Activated CD8-positive, alpha-beta memory T cell treated with anti-CD3 and anti-CD28 coated beads, Interleukin-2, amount 50 U/mL, for 48 hours (primary cell): ENCODE measurements around the gene LZTR1.
"Not testable (repeated sequence)": the region's sequence is repeated elsewhere in the genome, so short reads cannot be mapped to it uniquely, and the experiment has no call there.

ENCODE experiments used
- DNase-seq: peaks from one replicate; pipeline ENCODE4 v3.0.0-alpha.2; 2020

Gene LZTR1

DNA sequence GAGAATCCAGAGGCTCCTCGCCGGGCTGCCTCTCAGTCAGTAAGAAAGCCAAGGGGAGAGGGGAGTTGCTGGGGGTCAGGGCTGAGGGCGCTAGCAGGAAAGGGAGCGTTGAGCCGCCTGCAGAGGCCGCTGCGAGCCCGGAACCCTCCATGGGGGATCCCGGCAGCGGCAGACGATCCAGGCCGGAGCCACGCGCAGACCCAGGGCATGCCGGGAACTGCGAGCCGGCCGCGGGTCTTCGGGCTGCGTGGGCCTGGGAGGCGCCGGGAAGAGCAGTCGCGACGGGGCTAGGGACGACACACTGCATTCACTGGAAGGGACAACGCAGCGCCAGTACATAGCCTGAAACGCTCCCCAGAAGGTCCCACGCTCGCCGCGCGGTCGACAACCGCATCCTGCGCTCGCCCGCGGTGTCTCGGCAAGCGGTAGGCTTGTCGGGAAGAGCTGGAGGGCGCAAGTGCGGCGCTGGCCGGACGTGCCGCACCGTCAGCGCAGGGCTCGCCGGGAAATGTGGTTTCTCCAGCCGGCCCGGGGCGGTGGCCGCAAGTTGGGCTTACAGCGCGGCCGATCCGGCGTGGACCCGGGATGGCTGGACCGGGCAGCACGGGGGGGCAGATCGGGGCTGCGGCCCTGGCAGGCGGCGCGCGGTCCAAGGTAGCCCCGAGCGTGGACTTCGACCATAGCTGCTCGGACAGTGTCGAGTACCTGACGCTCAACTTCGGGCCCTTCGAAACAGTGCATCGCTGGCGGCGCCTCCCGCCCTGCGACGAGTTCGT lies at the start of gene LZTR1:
TSS of gene LZTR1 (plus strand) at position 511 of the 776 bp plus-strand sequence. CDS start at position 586, 75 bp downstream.
- peak; percentile 88 for DNase-seq

DNA sequence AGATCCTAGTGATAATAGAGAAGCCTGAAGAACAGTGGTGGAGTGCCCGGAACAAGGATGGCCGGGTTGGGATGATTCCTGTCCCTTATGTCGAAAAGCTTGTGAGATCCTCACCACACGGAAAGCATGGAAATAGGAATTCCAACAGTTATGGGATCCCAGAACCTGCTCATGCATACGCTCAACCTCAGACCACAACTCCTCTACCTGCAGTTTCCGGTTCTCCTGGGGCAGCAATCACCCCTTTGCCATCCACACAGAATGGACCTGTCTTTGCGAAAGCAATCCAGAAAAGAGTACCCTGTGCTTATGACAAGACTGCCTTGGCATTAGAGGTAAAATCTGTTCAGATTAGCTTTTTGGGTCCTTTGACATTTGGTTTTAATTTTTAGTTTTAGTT lies 48.2 kb upstream of the LZTR1 start:
- no peak for DNase-seq

DNA sequence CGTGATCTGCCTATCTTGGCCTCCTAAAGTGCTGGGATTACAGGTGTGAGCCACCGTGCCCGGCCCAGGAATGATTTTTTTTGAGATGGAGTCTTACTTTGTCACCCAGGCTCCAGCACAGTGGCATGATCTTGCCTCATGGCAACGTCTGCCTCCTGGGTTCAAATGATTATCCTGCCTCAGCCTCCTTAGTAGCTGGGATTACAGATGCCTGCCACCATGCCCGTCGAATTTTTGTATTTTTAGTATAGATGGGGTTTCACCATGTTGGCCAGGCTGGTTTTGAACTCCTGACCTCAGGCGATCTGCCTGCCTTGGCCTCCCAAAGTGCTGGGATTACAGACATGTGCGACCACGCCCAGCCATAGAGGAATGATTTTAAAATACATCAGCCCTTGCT lies 47.0 kb upstream of the LZTR1 start:
- DNase-seq = not testable (repeated sequence)

DNA sequence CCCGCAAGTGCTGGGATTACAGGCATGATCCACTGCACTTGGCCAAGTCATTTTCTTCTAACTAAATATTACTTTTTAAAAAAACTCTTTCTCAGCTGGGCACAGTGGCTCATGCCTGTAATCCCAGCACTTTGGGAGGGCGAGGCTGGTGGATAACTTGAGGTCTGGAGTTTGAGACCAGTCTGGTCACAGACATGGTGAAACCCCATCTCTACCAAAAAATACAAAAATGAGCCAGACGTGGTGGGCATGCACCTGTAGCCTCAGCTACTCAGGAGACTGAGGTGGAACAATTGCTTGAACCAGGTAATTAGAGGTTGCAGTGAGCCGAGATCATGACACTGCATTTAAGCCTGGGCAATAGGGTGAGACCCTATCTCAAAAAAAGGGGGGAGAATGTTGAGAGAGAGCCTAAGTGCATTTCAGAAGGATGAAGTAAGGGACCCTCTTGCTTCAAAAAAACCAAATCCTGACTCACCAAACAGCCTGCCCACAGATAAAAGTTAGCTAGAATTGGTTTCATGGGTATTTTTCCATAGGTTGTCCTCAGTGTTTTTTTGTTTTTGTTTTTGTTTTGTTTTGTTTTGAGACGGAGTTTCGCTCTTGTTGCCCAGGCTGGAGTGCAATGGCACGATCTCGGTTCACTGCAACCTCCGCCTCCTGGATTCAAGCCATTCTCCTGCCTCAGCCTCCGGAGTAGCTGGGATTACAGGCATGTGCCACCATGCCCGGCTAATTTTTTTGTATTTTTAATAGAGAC lies 46.1 kb upstream of the LZTR1 start:
- DNase-seq = not testable (repeated sequence)

DNA sequence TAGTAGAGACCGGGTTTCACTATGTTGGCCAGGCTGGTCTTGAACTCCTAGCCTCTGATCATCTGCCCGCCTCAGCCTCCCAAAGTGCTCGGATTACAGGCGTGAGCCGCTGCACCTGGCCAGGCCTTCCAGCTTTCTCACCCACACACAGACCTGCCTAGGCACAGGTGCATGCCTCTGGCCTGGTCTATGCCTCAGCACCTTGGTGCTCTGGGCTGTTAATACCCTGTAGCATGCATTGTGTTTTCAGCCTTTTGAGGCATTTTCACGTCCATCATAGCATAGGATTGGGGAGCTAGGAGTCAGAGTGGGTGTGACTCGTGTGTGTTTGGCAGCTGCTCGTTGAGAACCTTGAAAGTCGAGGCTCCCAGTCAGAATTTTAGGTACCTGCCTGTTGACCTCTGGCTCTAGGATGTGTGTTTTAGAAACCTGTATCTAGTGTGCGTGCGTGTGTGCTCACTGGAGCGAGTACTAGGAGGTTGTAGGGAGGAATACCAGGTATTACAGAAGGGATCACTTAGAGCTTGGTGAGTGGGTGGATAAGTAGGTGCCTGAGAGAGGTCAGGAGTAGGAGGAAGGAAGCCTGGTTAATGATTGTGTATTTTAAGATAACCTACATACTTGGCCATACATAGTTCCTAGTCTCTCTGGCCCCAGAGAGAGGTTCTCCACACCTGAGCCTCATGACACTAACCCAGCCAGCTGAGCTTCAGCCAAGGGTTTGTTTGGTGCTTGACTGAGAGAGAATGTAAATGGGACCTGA lies 44.9 kb upstream of the LZTR1 start:
- DNase-seq = no peak

DNA sequence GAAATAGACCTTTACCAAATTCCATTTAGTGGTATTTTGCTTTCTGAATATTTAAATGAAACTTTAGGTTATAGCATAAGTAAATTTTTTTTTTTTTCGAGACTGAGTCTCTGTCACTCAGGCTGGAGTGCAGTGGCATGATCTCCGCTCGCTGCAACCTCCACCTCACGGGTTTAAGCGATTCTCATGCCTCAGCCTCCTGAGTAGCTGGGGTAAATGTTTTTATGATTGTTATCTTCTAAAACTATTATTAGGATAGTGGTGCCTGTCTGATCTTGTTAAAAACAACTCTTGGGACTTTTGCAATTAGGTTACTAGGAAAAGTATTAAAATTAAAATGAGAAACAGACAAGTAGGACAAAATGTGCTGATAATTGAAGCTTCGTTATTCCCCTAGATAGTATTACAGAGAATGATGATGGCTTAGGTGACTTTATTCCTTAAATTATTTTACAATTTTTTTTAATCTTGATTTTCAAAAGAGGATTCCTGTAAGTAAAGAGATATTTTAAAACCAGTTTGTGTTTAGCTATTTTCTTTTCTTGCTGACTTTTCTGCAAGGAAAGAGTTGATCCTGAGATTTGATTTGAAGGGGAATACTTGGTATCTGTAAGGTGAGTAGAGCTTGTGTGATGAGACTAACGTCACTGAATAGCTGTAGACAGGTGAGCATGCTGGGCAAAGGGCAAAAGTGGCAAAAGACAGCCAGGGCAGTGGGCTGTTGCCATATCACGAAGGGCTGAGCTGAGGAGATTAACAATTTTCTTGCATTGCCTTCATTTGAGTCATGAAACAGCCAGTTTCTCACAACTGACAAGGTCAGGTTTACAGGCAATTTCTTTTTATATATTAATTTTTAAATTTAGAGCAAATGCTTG lies 44.1 kb upstream of the LZTR1 start:
- DNase-seq = no peak

DNA sequence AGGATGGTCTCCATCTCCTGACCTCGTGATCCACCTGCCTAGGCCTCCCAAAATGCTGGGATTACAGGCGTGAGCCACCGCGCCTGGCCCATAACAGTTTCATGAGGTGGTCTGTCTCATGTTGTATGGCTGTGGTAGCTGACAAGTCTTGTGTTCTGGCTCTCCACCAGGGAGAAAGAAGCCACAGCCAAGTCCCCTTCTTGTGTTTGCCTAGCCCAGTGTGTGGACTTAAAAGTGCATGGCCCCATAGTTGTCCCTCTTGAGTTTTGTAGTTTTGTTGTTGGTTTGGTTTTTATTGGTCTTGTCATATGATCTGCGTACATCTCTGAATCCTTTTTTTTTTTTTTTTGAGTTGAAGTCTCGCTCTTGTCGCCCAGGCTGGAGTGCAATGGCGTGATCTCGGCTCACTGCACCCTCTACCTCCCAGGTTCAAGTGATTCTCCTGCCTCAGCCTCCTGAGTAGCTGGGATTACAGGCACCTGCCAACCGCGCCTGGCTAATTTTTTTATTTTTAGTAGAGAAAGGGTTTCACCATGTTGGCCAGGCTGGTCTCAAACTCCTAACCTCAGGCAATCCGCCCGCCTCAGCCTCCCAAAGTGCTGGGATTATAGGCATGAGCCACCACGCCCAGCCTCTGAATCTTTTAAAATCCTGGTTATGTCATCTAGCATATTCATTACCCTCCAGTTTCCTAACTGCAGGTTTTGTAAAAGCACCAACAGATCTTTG lies 42.5 kb upstream of the LZTR1 start:
- DNase-seq = not testable (repeated sequence)

DNA sequence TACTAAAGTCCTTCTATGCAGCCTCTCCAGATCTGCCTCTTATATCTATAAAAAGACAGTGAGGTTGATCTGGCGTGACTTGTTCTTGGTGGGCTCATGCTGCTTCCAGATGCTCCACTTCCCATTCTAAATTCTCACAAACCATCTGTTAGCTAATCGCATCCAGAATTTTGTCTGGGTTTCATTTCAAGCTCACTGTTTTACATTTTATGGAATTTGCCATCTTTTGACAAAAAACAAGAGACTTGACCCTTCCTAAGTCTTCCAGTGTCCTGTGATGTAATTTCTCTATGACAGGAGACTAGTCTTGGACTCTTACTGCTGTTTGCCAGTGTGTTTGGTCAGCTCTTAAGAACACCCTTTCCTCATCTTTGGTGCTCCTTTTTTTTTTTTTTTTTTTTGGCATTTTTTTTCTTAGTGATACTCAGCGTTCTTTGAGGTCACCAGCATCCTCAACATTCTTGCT lies 41.9 kb upstream of the LZTR1 start:
- DNase-seq = no peak

DNA sequence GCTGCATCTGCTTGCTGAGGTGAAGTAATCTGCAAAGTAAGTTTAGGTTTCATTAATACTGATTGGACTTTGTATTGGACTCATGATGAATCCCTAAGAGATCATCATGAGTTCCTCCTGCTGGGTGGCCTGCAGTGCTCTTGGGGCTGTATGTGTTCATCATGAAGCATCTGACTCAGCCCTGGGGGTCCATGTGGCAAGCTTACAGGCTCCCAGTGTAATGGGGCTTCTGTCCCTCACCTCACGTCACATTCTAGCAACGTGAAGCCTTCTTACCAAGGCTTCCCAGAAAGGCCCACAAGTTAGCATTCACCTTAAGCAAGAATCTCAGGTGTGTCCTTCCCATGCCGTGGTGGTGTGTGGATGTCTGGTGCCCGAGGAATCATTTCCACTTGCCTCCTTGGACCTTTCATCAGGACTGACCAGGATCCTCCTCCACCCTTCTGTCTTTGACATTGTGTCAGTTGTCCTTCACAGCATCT lies 41.2 kb upstream of the LZTR1 start:
- DNase-seq = no peak

DNA sequence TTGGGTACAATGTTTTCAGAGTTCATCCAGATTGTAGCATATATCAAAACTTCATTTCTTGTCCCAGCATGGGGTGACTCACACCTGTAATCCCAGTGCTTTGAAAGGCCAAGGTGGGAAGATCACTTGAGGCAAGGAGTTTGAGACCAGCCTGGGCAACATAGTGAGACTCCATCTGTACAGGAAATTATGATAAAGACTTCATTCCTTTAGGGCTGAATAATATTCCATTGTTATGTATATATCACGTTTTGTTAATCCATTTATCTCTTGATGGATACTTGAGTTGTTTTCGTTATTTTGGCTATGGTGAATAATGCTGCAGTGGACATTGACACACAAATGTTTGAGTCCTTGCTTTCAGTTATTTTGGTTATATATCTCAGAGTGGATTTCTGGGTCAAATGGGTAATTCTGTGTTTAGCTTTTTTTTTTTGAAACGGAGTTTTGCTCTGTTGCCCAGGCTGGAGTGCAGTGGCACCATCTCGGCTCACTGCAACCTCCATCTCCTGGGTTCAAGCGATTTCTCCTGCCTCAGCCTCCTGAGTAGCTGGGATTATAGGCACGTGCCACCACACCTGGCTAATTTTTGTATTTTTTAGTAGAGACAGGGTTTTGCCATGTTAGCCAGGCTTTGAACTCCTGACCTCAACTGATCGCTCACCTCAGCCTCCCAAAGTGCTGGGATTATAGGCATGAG lies 39.7 kb upstream of the LZTR1 start:
- not testable (repeated sequence) for DNase-seq

DNA sequence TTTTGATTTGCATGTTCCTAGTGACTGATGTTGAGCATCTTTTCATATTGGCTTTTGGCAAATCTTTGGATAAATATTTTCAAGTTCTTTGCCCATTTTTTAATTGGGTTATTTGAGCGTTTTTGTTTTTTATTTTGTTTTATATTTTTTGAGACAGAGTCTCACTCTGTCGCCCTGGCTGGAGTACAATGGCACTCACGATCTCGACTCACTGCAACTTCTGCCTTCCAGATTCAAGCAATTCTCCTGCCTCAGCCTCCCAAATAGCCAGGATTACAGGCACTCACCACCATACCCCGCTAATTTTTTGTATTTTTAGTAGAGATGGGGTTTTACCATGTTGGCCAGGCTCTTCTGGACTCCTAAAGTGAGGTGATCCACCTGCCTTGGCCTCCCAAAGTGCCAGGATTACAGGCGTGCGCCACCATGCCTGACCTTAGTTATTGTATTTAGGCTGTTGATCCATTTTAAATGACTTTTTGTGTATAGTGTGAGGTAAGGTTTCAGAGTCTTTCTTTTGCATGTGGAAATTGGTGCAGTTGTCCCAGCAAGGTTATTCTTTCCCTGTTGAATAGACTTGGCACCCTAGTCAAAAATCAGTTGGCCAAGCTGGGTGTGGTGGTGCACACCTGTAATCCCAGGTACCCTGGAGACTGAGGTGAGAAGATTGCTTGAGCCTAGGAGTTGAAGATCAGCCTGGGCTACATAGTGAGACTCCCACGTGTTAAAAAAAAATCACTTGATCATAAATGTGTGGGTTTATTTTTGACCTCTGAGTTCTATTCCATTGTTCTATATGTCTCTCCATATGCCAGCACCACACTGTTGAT lies 38.8 kb upstream of the LZTR1 start:
- DNase-seq = no peak

DNA sequence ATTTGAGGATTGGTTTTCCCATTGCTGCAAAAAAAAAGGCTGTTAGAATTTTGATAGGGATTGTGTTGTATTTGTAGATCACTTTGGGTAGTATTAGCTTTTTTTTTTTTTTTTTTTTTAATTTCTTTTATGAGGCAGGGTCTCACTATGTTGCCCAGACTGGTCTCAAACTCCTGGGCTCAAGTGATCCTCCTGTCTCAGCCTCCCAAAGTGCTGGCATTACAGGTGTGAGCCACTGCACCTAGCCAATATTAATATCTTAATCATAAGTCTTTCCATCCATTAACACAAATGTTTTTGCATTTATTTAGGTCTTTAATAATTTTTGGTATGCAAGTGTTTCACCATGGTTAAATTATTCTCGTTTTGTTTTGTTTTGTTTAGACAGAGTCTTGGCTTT lies 38.1 kb upstream of the LZTR1 start:
- no peak for DNase-seq

DNA sequence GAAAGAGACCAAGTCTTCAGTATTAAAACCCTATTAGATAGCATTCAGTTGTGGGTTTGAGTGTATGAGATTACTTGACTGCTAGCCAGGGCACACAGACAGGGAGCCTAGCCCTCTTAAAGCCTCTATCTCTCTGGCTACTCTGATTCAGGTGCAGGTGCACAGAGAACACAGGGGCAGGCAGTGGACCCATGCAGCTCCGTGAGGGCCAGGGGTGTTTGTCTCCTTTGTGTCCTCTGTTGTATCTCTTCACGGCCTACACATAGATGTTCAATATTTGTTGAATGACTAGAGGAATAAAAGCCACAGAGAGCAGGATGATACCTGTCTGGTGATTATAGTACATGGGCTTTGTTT lies 36.5 kb upstream of the LZTR1 start:
- DNase-seq = no peak

DNA sequence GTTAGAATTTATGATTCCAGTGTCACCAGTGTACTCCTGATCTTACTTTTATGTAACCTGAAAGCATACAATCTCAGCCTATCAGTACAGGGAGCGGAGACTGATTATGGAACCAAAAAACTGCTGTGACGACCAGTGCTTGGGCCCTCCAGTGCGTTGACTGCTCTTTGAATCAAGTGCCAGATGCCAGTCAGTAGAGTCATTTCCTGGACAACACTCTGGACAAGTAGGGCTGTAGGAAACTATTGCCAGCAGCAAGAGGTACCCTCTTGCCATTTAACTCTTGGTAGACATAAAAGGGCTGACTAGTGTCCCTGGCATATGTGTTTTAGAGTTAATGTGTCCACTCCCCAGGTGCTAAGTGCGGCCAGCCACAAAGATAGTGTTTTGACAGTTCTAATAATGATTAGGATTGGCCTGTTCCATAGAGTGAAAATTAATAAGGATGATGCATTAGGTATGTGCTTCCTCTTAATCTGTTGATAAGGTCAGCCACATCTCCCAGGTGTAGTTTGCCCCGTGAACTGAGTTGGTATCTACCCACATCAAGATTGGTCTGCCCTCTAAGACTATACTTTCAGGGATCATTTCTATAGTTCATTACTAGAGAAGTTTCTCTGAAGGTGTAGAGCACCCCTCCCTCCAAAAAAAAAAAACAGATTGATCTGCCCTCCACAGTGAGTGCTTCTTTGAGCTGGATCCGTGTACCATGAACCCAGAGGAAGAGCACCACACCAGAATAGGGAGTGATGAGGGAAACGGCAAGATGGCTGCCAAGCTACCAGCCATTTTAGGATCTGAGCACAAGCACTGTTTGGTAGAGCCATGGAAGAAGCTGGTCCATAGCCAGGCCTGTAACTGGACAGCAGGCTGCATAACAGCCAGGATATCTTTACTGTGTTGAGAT lies 35.8 kb upstream of the LZTR1 start:
- no peak for DNase-seq

DNA sequence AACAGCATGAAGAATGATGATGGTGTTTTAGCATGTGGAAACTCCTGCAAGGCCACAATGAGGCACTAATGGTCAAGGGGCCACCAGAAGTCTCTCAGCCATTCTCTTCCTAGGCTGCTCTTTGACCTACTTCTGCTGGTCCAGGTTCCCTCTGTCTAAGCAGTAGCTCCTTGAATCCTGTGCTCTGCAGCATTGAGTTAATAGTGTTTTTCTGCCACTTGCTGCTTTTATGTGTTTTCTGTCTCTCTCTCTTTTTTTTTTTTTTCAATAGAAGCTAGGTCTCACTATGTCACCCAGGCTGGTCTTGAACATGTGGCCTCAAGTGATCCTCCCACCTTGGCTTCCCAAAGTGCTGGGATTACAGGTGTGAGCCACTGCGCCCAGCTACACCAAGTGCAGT lies 35.1 kb upstream of the LZTR1 start:
- no peak for DNase-seq

DNA sequence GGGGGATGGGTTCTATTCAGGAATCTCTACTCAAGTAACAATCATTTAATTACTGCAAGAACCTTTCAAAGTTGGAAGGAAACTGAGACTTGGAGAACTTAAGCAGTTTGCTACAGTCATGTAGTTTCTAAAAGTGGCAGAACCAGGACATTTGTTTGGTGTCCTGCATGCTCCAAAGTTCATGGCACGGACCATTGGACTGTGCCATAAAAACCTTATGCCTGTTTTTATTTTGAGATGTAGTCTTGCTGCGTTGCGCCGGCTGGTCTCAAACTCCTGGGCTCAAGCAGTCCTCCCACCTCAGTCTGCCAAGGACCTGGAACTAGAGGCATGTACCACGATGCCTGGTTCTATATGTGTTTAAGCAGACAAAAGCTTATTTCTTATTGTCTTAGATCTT lies 33.6 kb upstream of the LZTR1 start:
- DNase-seq = no peak

DNA sequence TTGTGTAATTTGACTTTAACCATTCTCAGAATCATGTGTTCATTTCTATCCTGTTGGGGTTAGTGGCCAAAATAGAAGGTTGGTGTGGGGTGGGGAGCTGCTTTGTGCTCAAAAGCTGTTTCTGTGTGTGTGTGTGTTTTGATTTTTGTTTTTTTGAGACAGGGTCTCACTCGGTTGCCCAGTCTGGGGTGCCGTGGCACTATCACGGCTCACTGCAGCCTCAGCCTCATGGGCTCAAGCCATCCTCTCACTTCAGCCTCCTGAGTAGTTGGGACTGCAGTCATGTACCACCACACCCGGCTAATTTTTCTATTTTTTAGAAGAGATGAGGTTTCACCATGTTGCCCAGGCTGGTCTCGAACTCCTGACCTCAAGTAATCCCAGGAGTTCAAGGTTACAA lies 33.1 kb upstream of the LZTR1 start:
- no peak for DNase-seq

DNA sequence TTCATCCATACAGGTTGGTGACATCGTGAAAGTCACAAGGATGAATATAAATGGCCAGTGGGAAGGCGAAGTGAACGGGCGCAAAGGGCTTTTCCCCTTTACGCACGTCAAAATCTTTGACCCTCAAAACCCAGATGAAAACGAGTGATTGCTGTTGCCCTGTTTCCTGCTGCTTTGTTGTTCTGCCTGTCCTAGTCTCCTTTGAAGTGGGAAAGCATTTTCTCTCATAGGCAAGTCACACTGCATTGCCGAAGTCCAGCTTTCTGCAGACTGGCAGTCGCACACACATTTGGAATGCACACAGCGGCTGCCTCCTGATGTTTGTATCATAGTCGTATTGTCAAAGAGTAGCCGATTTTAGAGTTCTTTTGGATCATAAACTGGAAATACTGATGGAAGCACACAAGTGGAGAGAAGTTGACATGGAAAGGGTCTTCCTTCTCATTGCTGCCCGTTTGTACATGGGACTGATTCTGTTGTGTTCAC lies 32.4 kb upstream of the LZTR1 start:
- DNase-seq = no peak
